ENCODE results near the gene TMIGD1.
"Not testable (repeated sequence)": the region's sequence is repeated elsewhere in the genome, so short reads cannot be mapped to it uniquely, and the experiment has no call there.

The TMIGD1 gene

GRCh38 chr17:30358055-30358760, 24.4 kb upstream of the TMIGD1 start:
- DNase-seq, result no peak

- no peak for DNase-seq
Observed at GRCh38 chr17:30357476-30357875, 23.6 kb upstream of the TMIGD1 start.

GRCh38 chr17:30354701-30355100, 20.8 kb upstream of the TMIGD1 start:
- DNase-seq, result no peak

- DNase-seq, result no peak
Observed at GRCh38 chr17:30352240-30352814, 18.5 kb upstream of the TMIGD1 start.

GRCh38 chr17:30351735-30352134, 17.9 kb upstream of the TMIGD1 start:
- DNase-seq, result no peak

- DNase-seq, result not testable (repeated sequence)
Observed at GRCh38 chr17:30351263-30351662, 17.4 kb upstream of the TMIGD1 start.

- no peak for DNase-seq
Observed at GRCh38 chr17:30349252-30349651, 15.4 kb upstream of the TMIGD1 start.

- peak; percentile 55 for DNase-seq
Observed at GRCh38 chr17:30347488-30347887, 13.6 kb upstream of the TMIGD1 start.

- no peak for DNase-seq
Observed at GRCh38 chr17:30346221-30346795, 12.5 kb upstream of the TMIGD1 start.

- no peak for DNase-seq
Observed at GRCh38 chr17:30345527-30346075, 11.7 kb upstream of the TMIGD1 start.

GRCh38 chr17:30345089-30345433, 11.2 kb upstream of the TMIGD1 start:
- DNase-seq, result no peak

GRCh38 chr17:30344283-30345088, 10.6 kb upstream of the TMIGD1 start:
- DNase-seq, result peak; percentile 93

GRCh38 chr17:30343796-30344195, 9.9 kb upstream of the TMIGD1 start:
- DNase-seq, result peak; percentile 42

- not testable (repeated sequence) for DNase-seq
Observed at GRCh38 chr17:30343244-30343643, 9.4 kb upstream of the TMIGD1 start.

GRCh38 chr17:30341703-30342249, 7.9 kb upstream of the TMIGD1 start:
- DNase-seq, result no peak

- no peak for DNase-seq
Observed at GRCh38 chr17:30340801-30341356, 7.0 kb upstream of the TMIGD1 start.

- no peak for DNase-seq
Observed at GRCh38 chr17:30339086-30339485, 5.2 kb upstream of the TMIGD1 start.

- DNase-seq, result no peak
Observed at GRCh38 chr17:30337393-30337999, 3.6 kb upstream of the TMIGD1 start.

- DNase-seq, result peak; percentile 90
Observed at GRCh38 chr17:30336369-30337171, 2.7 kb upstream of the TMIGD1 start.

- no peak for DNase-seq
Observed at GRCh38 chr17:30334421-30334820, 564 bp upstream of the TMIGD1 start.

GRCh38 chr17:30332057-30332542, 1.8 kb downstream of the TMIGD1 start:
- no peak for DNase-seq

All from NCI-H69 (cell line).